GM12878 (cell line): ENCODE results near the gene SIRPD. TPM values are rescaled to one million over a fixed set of nuclear protein-coding genes. Genes with fewer than 3 reads are reported as not detected.
A peak's percentile ranks its signal among the peaks of the same experiment; 100 is the strongest.

ENCODE experiments used
- CEBPB ChIP-seq, 2 experiments: fragments of 150-350 bp in 1 of 2; IDR thresholded peaks; 2 replicates each; pipeline ENCODE4 v1.6.1; 2012 to 2014; ENCODE audit warnings: low read depth in 2 of 2, low read length in 2 of 2, borderline replicate concordance in 1 of 2, inconsistent platforms in 1 of 2
- DPF2 ChIP-seq: fragments of 450-650 bp; IDR thresholded peaks from 2 replicates; pipeline ENCODE4 v1.6.1; 2017; ENCODE audit warnings: mild to moderate bottlenecking
- E4F1 ChIP-seq: fragments of 450-650 bp; IDR thresholded peaks from 2 replicates; pipeline ENCODE4 v1.6.1; 2018; ENCODE audit warnings: borderline replicate concordance, mild to moderate bottlenecking; ENCODE audit not compliant: partially characterized antibody
- EGR1 ChIP-seq, 2 experiments: IDR thresholded peaks; 1 replicate in 1 of 2; 2 replicates in 1 of 2; pipeline ENCODE4 v1.6.1; 2011 to 2012; ENCODE audit warnings: low read depth in 2 of 2, low read length in 2 of 2, borderline replicate concordance in 1 of 2, mild to moderate bottlenecking in 1 of 2, moderate library complexity in 1 of 2
- ETV6 ChIP-seq, 2 experiments: fragments of 450-650 bp in 1 of 2; IDR thresholded peaks in 1 of 2; conservative IDR thresholded peaks in 1 of 2; 2 replicates each; pipeline ENCODE4 v1.6.1; 2014; ENCODE audit warnings: antibody characterized with exemption in 1 of 2, borderline replicate concordance in 1 of 2, low read depth in 1 of 2, mild to moderate bottlenecking in 1 of 2, moderate library complexity in 1 of 2
- HDAC6 ChIP-seq: fragments of 200-600 bp; sonication (generic); IDR thresholded peaks from one replicate; pipeline ENCODE4 v1.8.0; 2017; ENCODE audit warnings: antibody characterized with exemption; ENCODE audit not compliant: unreplicated experiment
- HDGF ChIP-seq: fragments of 450-650 bp; IDR thresholded peaks from 2 replicates; pipeline ENCODE4 v1.6.1; 2016; ENCODE audit warnings: antibody characterized with exemption
- HSF1 ChIP-seq: fragments of 150-350 bp; IDR thresholded peaks from 2 replicates; pipeline ENCODE4 v1.6.1; 2014; ENCODE audit warnings: mild to moderate bottlenecking, low read depth, low read length
- IKZF1 ChIP-seq: fragments of 450-650 bp; conservative IDR thresholded peaks from 2 replicates; pipeline ENCODE4 v1.6.1; 2017; ENCODE audit warnings: antibody characterized with exemption, mild to moderate bottlenecking
- JUNB ChIP-seq: IDR thresholded peaks from 2 replicates; pipeline ENCODE4 v1.6.1; 2016; ENCODE audit warnings: antibody characterized with exemption, mild to moderate bottlenecking
- TBL1XR1 ChIP-seq: IDR thresholded peaks from 2 replicates; pipeline ENCODE4 v1.6.1; 2012; ENCODE audit warnings: low read depth, low read length, improper control_type of control experiment
- TCF7 ChIP-seq: IDR thresholded peaks from 2 replicates; pipeline ENCODE4 v1.6.1; 2014; ENCODE audit warnings: antibody characterized with exemption, borderline replicate concordance
- ZBTB4 ChIP-seq: fragments of 450-650 bp; formaldehyde crosslinking; IDR thresholded peaks from 2 replicates; pipeline ENCODE4 v1.4.0; 2022; ENCODE audit warnings: mild to moderate bottlenecking, moderate library complexity
- ZBTB40 ChIP-seq: fragments of 450-650 bp; IDR thresholded peaks from 2 replicates; pipeline ENCODE4 v1.6.1; 2016; ENCODE audit warnings: mild to moderate bottlenecking, moderate library complexity, borderline replicate concordance
- polyA plus RNA-seq, 11 experiments: library from polyadenylated mRNA; depleted of rRNA in 4 of 11; unstranded in 6 of 11; stranded (reverse) in 5 of 11; fragments of >200 nt; fragmentation: Nextera tagmentation in 4 of 11; fragmentation: Illumina TruSeq in 1 of 11; extraction: Ambion mirVana in 4 of 11; extraction: Trizol in 1 of 11; gene quantifications; 1 replicate in 1 of 11; 2 replicates in 10 of 11; pipeline versions ENCODE4 v1.2.1 to v1.2.3, GENCODE V29; 2011 to 2016; ENCODE audit warnings: inconsistent platforms in 2 of 11, missing spikeins in 2 of 11, low read depth in 1 of 11
- total RNA-seq, 4 experiments: library from RNA; depleted of rRNA in 3 of 4; stranded (reverse); fragments of >200 nt in 3 of 4; fragmentation: Illumina TruSeq in 1 of 4; extraction: Trizol in 1 of 4; gene quantifications; 2 replicates each; pipeline versions ENCODE4 v1.2.1 to v1.2.3, GENCODE V29; 2013 to 2021

SIRPD gene
- total and polyA plus RNA-seq, 10 of the 15 experiments (the other 5 are each of a cell fraction or from before 2014, with no cell fraction given) = 0.10 to 1.6 (median 0.88) TPM

GRCh38 chr20:1537731-1538058, 19.8 kb downstream of the SIRPD start (continued):
- peak; percentile 36; the same call in 1 of the 2 replicates for TF ChIP-seq DPF2
- no peak for TF ChIP-seq E4F1
- TF ChIP-seq IKZF1 = peak; percentile 74
- TF ChIP-seq JUNB = no peak
- no peak for TF ChIP-seq ETV6 (conservative IDR thresholded peaks at IDR 0.05 in 1 of 2, IDR thresholded peaks at IDR 0.05 in 1 of 2; ENCODE audit: borderline replicate concordance in 1 of 2, low read depth in 1 of 2)
- TF ChIP-seq ZBTB4 = no peak
- no peak for TF ChIP-seq ZBTB40
- no peak for TF ChIP-seq TBL1XR1
- no peak for TF ChIP-seq EGR1 (IDR thresholded peaks at IDR 0.05; ENCODE audit: borderline replicate concordance in 1 of 2, low read depth in 2 of 2, low read length in 2 of 2)
- TF ChIP-seq TCF7 = no peak
- no peak for TF ChIP-seq HSF1
- TF ChIP-seq HDAC6 = no peak
- 0 out of 2 replicates have a peak, but pooled peaks have one; percentile 58 for TF ChIP-seq HDGF
- no peak for TF ChIP-seq CEBPB (IDR thresholded peaks at IDR 0.05; ENCODE audit: borderline replicate concordance in 1 of 2, low read depth in 2 of 2, low read length in 2 of 2)
